ENCODE data around the gene ARL3. TPM values are rescaled to one million over a fixed set of nuclear protein-coding genes. Genes with fewer than 3 reads are reported as not detected.

The ARL3 gene
- total RNA-seq, 2 donors from 2014 or later, result 5.7 to 6.8 TPM

GRCh38 chr10:102691285-102692066, 22.7 kb downstream of the ARL3 start:
- DNase-seq (ENCODE audit: low spot score in 2 of 2), result no peak

GRCh38 chr10:102683736-102684135, 30.5 kb downstream of the ARL3 start:
- no peaks in the 10 kb centered on the region for H3K36me3 Mint-ChIP-seq
- ATAC-seq (no peak), DNase-seq (ENCODE audit: low spot score in 2 of 2) (no peak)
- H3K9me3 Mint-ChIP-seq, result no peaks in the 10 kb centered on the region
- no peak overlapping the region for H3K27ac Mint-ChIP-seq

More at GRCh38 chr10:102691285-102692066, 22.7 kb downstream of the ARL3 start:
- no peak for ATAC-seq
- no peak overlapping the region for H3K27ac Mint-ChIP-seq
- no peaks in the 10 kb centered on the region for H3K9me3 Mint-ChIP-seq
- no peaks in the 10 kb centered on the region for H3K36me3 Mint-ChIP-seq

DNA sequence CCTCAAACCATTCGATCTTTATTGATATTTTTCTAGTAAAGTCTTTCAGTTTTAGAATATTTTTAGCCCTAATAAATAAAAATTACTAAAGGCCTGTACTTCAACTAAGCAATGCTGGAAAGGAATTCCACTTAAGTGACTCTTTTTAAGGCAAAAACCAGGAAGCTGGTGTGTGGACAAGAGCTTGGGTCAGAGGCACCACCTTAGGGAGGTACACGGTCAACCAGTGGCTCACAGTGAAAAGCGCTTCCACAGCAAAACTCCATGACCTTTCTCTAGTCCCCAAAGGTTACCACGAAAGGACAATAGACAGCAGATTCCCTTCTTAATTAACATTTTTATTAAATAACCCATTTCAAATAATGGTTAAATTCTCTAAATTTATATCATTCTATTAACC, 31.2 kb downstream of the ARL3 start:
- Mint-ChIP-seq H3K27ac (no peak overlapping the region), H3K9me3 (no peaks in the 10 kb centered on the region), H3K36me3 (no peaks in the 10 kb centered on the region)
- DNase-seq (ENCODE audit: low spot score in 2 of 2) (no peak), ATAC-seq (no peak)

- no peak for ATAC-seq
- no peaks in the 10 kb centered on the region for H3K9me3 Mint-ChIP-seq
- no peaks in the 10 kb centered on the region for H3K36me3 Mint-ChIP-seq
- H3K27ac Mint-ChIP-seq, result peak overlapping the region in 1 of 2 donors; percentile 29
- DNase-seq (ENCODE audit: low spot score in 2 of 2), result no peak
Observed at GRCh38 chr10:102682416-102682815, 31.8 kb downstream of the ARL3 start.

- Mint-ChIP-seq H3K36me3 (no peaks in the 10 kb centered on the region), H3K27ac (no peak overlapping the region), H3K9me3 (no peaks in the 10 kb centered on the region)
- no peak for DNase-seq (ENCODE audit: low spot score in 2 of 2)
- peak in 1 of 2 donors; percentile 7 for ATAC-seq
Observed at GRCh38 chr10:102681696-102682095, 32.5 kb downstream of the ARL3 start.

- no peak overlapping the region for H3K27ac Mint-ChIP-seq
- DNase-seq (ENCODE audit: low spot score in 2 of 2) (no peak), ATAC-seq (no peak)
- no peaks in the 10 kb centered on the region for H3K9me3 Mint-ChIP-seq
- H3K36me3 Mint-ChIP-seq, result no peaks in the 10 kb centered on the region
Observed at GRCh38 chr10:102679596-102679995, 34.6 kb downstream of the ARL3 start.

GRCh38 chr10:102678842-102679289, 35.3 kb downstream of the ARL3 start:
- no peaks in the 10 kb centered on the region for H3K9me3 Mint-ChIP-seq
- peak in 1 of 2 donors; percentile 16 for ATAC-seq

GRCh38 chr10:102678068-102678400, 36.2 kb downstream of the ARL3 start:
- peak overlapping the region in 1 of 2 donors; percentile 46 for H3K27ac Mint-ChIP-seq
- H3K9me3 Mint-ChIP-seq, result no peaks in the 10 kb centered on the region
- H3K36me3 Mint-ChIP-seq, result no peaks in the 10 kb centered on the region
- DNase-seq (ENCODE audit: low spot score in 2 of 2) (no peak), ATAC-seq (no peak)

More at GRCh38 chr10:102678842-102679289, 35.3 kb downstream of the ARL3 start:
- no peak overlapping the region for H3K27ac Mint-ChIP-seq
- DNase-seq (ENCODE audit: low spot score in 2 of 2), result no peak
- H3K36me3 Mint-ChIP-seq, result no peaks in the 10 kb centered on the region

DNA sequence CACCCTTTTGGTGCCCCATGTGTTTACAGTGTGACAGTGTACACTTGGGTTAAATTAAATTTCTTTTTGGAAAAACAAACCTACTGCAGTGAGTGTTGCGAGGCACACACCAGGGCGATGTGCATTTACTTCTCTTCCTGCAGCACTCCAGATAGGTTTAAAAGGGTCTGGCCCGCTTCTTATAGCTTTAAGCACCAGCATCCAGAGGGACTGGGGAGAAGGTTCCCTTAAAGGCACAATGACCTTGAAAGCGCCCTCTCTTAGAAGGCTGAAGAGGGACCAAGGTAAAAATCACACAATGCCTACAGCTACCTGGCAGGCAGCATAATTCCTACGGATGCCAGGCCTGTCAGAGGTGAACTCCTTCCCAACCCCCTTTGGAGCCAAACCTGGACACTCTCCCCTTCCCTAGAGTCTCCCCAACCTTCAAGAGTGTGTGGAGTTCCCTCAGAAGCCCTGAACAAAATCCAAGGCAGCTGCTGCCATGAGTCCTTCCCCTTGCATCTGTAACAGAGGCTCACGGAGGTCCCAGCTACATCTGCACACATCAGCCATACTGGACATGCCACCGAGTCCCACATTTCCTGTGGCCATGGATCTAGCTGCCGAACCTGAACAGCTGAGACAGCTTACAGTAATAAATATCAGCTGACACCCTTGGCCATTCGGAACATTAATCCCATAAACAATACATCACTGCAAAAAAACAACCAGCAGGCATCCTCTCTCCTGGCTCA, 36.7 kb downstream of the ARL3 start:
- peak overlapping the region in 1 of 2 donors; percentile 46 for H3K27ac Mint-ChIP-seq
- no peaks in the 10 kb centered on the region for H3K36me3 Mint-ChIP-seq
- H3K9me3 Mint-ChIP-seq, result no peaks in the 10 kb centered on the region
- ATAC-seq (no peak), DNase-seq (ENCODE audit: low spot score in 2 of 2) (no peak)

DNA sequence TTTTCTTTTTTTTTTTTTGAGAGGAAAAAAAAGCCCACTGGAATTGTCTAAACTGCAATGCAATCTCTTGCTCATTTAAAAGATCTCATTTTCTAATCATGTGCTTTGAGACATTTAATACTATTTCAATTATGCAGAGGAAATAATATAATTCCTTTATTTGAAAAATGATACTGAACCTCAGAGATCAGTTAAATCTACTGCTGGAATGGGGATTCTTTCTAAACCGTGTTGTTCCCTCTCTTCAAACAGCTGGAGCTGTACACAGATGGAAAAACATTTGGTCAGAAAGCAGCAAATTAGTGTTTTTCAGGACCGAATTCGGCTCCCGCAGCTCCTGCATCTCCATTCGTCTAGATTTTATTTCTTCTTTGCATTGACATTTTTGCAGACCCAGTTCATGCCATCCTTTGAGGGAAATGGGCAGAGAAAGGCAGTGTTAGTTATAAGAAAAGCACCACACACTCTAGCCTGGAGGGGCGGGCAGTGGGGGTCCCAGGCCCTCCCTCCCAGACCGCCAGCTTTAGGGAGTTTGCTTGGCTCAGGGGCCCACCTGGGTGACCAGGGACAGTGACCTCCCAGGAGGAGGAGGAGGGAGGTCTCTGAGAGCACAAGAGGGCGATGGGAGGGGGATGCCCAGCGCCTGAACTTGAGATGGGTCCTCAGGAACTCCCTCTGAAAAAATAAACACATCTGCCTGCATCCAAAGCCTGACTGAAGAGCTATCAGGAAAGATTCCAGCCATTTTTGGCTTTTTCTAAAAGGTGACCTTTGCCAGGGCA, 37.5 kb downstream of the ARL3 start:
- Mint-ChIP-seq H3K36me3 (no peaks in the 10 kb centered on the region), H3K9me3 (no peaks in the 10 kb centered on the region), H3K27ac (no peak overlapping the region)
- no peak for ATAC-seq
- no peak for DNase-seq (ENCODE audit: low spot score in 2 of 2)

GRCh38 chr10:102675666-102676533, 38.3 kb downstream of the ARL3 start:
- H3K9me3 Mint-ChIP-seq, result no peaks in the 10 kb centered on the region
- H3K27ac Mint-ChIP-seq, result no peak overlapping the region
- no peak for DNase-seq (ENCODE audit: low spot score in 2 of 2)
- no peak for ATAC-seq
- H3K36me3 Mint-ChIP-seq, result no peaks in the 10 kb centered on the region

GRCh38 chr10:102675011-102675665, 39.1 kb downstream of the ARL3 start:
- DNase-seq (ENCODE audit: low spot score in 2 of 2), result no peak
- no peaks in the 10 kb centered on the region for H3K9me3 Mint-ChIP-seq
- ATAC-seq, result no peak
- no peak overlapping the region for H3K27ac Mint-ChIP-seq
- no peaks in the 10 kb centered on the region for H3K36me3 Mint-ChIP-seq

GRCh38 chr10:102674566-102674965, 39.6 kb downstream of the ARL3 start:
- H3K27ac Mint-ChIP-seq, result no peak overlapping the region
- H3K9me3 Mint-ChIP-seq, result no peaks in the 10 kb centered on the region
- H3K36me3 Mint-ChIP-seq, result no peaks in the 10 kb centered on the region
- no peak for DNase-seq (ENCODE audit: low spot score in 2 of 2)
- peak; percentile 24 to 30 for ATAC-seq

GRCh38 chr10:102673819-102674511, 40.2 kb downstream of the ARL3 start:
- ATAC-seq (peak; percentile 92), DNase-seq (ENCODE audit: low spot score in 2 of 2) (peak; percentile 59 to 68)
- H3K27ac Mint-ChIP-seq, result peak overlapping the region; percentile 26 to 46
- no peaks in the 10 kb centered on the region for H3K9me3 Mint-ChIP-seq
- no peaks in the 10 kb centered on the region for H3K36me3 Mint-ChIP-seq

DNA sequence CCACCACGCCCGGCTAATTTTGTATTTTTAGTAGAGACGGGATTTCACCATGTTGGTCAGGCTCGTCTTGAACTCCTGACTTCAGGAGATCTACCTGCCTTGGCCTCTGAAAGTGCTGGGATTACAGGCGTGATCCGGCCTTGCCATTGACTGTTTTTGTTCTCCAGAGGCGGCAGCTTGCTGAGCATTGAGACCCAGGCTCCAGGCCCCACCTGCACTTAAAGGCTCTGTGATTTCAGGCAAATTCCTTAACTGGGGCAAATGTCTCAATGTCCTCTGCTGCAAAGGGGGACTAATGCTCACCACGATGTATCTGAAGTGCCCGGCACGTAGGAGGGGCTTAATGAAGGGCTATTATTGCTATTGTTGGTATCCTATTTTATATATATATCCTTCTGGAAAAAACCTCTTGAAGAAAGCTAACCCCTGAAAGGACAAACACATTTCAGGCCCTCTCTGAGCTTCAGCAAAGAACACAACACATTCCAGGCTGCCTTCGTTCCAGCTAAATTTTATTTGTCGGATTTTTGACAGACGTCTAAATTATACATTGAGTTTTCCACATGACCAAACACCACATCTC, 40.9 kb downstream of the ARL3 start:
- Mint-ChIP-seq H3K36me3 (no peaks in the 10 kb centered on the region), H3K27ac (peak overlapping the region; percentile 26 to 46), H3K9me3 (no peaks in the 10 kb centered on the region)
- DNase-seq (ENCODE audit: low spot score in 2 of 2), result no peak
- no peak for ATAC-seq

Measured in activated naive CD4-positive, alpha-beta T cell treated with anti-CD3 and anti-CD28 coated beads, Interleukin-2, amount 50 U/mL, for 72 hours (primary cell).